ENCODE results near the gene PLAA. TPM values are rescaled to one million over a fixed set of nuclear protein-coding genes. Genes with fewer than 3 reads are reported as not detected.
A peak's percentile ranks its signal among the peaks of the same experiment; 100 is the strongest.

The PLAA gene
- total RNA-seq: 49.3 TPM

- no peak for FAIRE-seq
- peak; percentile 84 to 90 for DNase-seq (ENCODE audit: low spot score in 2 of 2)
Observed at GRCh38 chr9:26946753-26947727, at the start of gene PLAA. TSS of gene PLAA (minus strand) at chr9:26947242. CDS start at chr9:26947045, 197 bp downstream.

- no peak for DNase-seq (ENCODE audit: low spot score in 2 of 2)
- FAIRE-seq: no peak
Observed at GRCh38 chr9:26995810-26996209, 48.8 kb upstream of the PLAA start.

GRCh38 chr9:26983340-26983739 is 36.3 kb upstream of the PLAA start:
- DNase-seq (ENCODE audit: low spot score in 2 of 2): no peak
- FAIRE-seq: no peak

GRCh38 chr9:26975728-26976707 is 29.0 kb upstream of the PLAA start:
- no peak for FAIRE-seq
- no peak for DNase-seq (ENCODE audit: low spot score in 2 of 2)

GRCh38 chr9:26974927-26975326 is 27.9 kb upstream of the PLAA start:
- FAIRE-seq (no peak), DNase-seq (ENCODE audit: low spot score in 2 of 2) (no peak)

- no peak for DNase-seq (ENCODE audit: low spot score in 2 of 2)
- no peak for FAIRE-seq
Observed at GRCh38 chr9:26973989-26974388, 26.9 kb upstream of the PLAA start.

- FAIRE-seq (no peak), DNase-seq (ENCODE audit: low spot score in 2 of 2) (no peak)
Observed at GRCh38 chr9:26971721-26972120, 24.7 kb upstream of the PLAA start.

GRCh38 chr9:26956860-26957233 is 9.8 kb upstream of the PLAA start:
- DNase-seq (ENCODE audit: low spot score in 2 of 2) (no peak), FAIRE-seq (no peak)

GRCh38 chr9:26955921-26956859 is 9.1 kb upstream of the PLAA start, which contains the start of gene IFT74:
TSS of gene IFT74 (plus strand) at chr9:26956412. CDS start at chr9:26961968, 5,556 bp downstream.
- FAIRE-seq (peak; percentile 43), DNase-seq (ENCODE audit: low spot score in 2 of 2) (peak; percentile 78 to 97)

GRCh38 chr9:26955222-26955903 is 8.3 kb upstream of the PLAA start:
- no peak for FAIRE-seq
- no peak for DNase-seq (ENCODE audit: low spot score in 2 of 2)

- no peak for FAIRE-seq
- no peak for DNase-seq (ENCODE audit: low spot score in 2 of 2)
Observed at GRCh38 chr9:26954050-26954508, 7.0 kb upstream of the PLAA start.

GRCh38 chr9:26951794-26952193 is 4.8 kb upstream of the PLAA start:
- no peak for FAIRE-seq
- no peak for DNase-seq (ENCODE audit: low spot score in 2 of 2)

GRCh38 chr9:26950521-26950920 is 3.5 kb upstream of the PLAA start:
- no peak for DNase-seq (ENCODE audit: low spot score in 2 of 2)
- FAIRE-seq: no peak

- no peak for FAIRE-seq
- no peak for DNase-seq (ENCODE audit: low spot score in 2 of 2)
Observed at GRCh38 chr9:26949637-26950069, 2.6 kb upstream of the PLAA start.

GRCh38 chr9:26947736-26948135 is 694 bp upstream of the PLAA start:
- DNase-seq (ENCODE audit: low spot score in 2 of 2) (no peak), FAIRE-seq (no peak)

GRCh38 chr9:26945591-26945990 is 1.5 kb downstream of the PLAA start:
- DNase-seq (ENCODE audit: low spot score in 2 of 2) (no peak), FAIRE-seq (no peak)

GRCh38 chr9:26940779-26941178 is 6.3 kb downstream of the PLAA start:
- no peak for FAIRE-seq

GRCh38 chr9:26939955-26940711 is 6.9 kb downstream of the PLAA start:
- no peak for DNase-seq (ENCODE audit: low spot score in 2 of 2)
- no peak for FAIRE-seq

More at GRCh38 chr9:26940779-26941178, 6.3 kb downstream of the PLAA start:
- DNase-seq (ENCODE audit: low spot score in 2 of 2): no peak

All from frontal cortex (tissue), 4 donors.